SK-N-SH treated with all-trans-retinoic acid at 6 μM for 48 hours (cell line): Measurements from ENCODE around the gene KLHL1.

Experiments
- BACH2 ChIP-seq: fragments of 250-450 bp; sonication (Bioruptor Pico); IDR thresholded peaks from 2 replicates; pipeline ENCODE4 v1.9.0; 2021; ENCODE audit warnings: mild to moderate bottlenecking, borderline replicate concordance
- CREB5 ChIP-seq: fragments of 250-450 bp; sonication (Bioruptor Pico); IDR thresholded peaks from 2 replicates; pipeline ENCODE4 v1.5.1; 2020; ENCODE audit warnings: low read depth, mild to moderate bottlenecking, moderate library complexity
- CSRNP3 ChIP-seq: fragments of 250-450 bp; sonication (Bioruptor Pico); IDR thresholded peaks from 2 replicates; pipeline ENCODE4 v1.5.1; 2021; ENCODE audit warnings: mild to moderate bottlenecking, moderate library complexity
- OSR1 ChIP-seq: fragments of 250-450 bp; sonication (Bioruptor Pico); IDR thresholded peaks from 2 replicates; pipeline ENCODE4 v1.8.0; 2022; ENCODE audit warnings: moderate library complexity, mild to moderate bottlenecking, inconsistent platforms
- PPARA ChIP-seq: fragments of 250-450 bp; sonication (Bioruptor Pico); IDR thresholded peaks from 2 replicates; pipeline ENCODE4 v1.5.0; 2020; ENCODE audit warnings: mild to moderate bottlenecking, borderline replicate concordance
- TCF4 ChIP-seq: fragments of 250-450 bp; sonication (Bioruptor Pico); IDR thresholded peaks from 2 replicates; pipeline ENCODE4 v1.8.0; 2021; ENCODE audit warnings: mild to moderate bottlenecking, moderate library complexity, borderline replicate concordance
- TSHZ2 ChIP-seq: fragments of 250-450 bp; sonication (Bioruptor Pico); IDR thresholded peaks from 2 replicates; pipeline ENCODE4 v1.5.0; 2020; ENCODE audit warnings: mild to moderate bottlenecking, moderate library complexity
- ZC3H10 ChIP-seq: fragments of 250-450 bp; sonication (Bioruptor Pico); IDR thresholded peaks from 2 replicates; pipeline ENCODE4 v1.5.1; 2021; ENCODE audit warnings: mild to moderate bottlenecking, moderate library complexity
- ZFP3 ChIP-seq: fragments of 250-450 bp; sonication (Bioruptor Pico); IDR thresholded peaks from 2 replicates; pipeline ENCODE4 v1.5.0; 2020; ENCODE audit warnings: mild to moderate bottlenecking, moderate library complexity
- ZFP30 ChIP-seq: fragments of 450-650 bp; formaldehyde crosslinking; IDR thresholded peaks from 2 replicates; pipeline ENCODE4 v1.5.0; 2022; ENCODE audit warnings: mild to moderate bottlenecking, moderate library complexity
- ZNF70 ChIP-seq: fragments of 450-650 bp; formaldehyde crosslinking; IDR thresholded peaks from 2 replicates; pipeline ENCODE4 v1.5.0; 2020; ENCODE audit warnings: mild to moderate bottlenecking, moderate library complexity
- ZNF8 ChIP-seq: fragments of 450-650 bp; formaldehyde crosslinking; IDR thresholded peaks from 2 replicates; pipeline ENCODE4 v1.5.0; 2020; ENCODE audit warnings: mild to moderate bottlenecking, moderate library complexity
- TF ChIP-seq, protein P1 (sequence below): fragments of 250-450 bp; sonication (Bioruptor Pico); IDR thresholded peaks from 2 replicates; pipeline ENCODE4 v1.8.0; 2020; ENCODE audit warnings: mild to moderate bottlenecking, moderate library complexity, borderline replicate concordance
- TF ChIP-seq, protein P2 (sequence below): fragments of 250-450 bp; sonication (Bioruptor Pico); IDR thresholded peaks from 2 replicates; pipeline ENCODE4 v1.8.0; 2021; ENCODE audit warnings: low read depth, mild to moderate bottlenecking, moderate library complexity, borderline replicate concordance

DNA sequence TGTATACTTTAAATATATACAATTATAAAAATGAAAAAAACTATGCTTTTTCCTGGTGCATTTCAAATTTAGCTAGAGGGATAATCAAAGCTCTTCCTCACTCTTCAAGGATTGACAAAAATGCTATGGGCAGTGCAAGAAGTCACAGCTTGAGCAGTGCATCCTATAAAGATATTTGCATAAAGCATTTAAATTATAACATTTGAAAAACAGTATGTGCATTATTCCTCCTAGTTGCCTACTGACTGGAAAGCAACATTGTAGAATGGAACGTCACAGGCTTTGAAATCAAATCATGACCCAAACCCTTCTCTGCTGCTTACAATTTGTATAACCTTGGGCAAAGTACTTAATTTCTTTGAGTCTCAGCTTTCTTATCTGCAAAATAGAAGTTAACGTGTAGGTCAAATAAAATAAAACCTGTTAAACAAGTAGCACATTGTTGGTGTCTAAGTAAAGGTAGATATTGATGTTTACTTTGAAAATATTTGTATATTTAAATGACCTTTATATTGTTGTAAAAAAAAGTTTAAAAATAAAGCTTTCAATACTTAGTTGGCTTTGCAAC lies 9.2 kb upstream of the KLHL1 start:
- TF ChIP-seq ZFP30: no peak
- no peak for TF ChIP-seq TCF4
- TF ChIP-seq, protein P1, sequence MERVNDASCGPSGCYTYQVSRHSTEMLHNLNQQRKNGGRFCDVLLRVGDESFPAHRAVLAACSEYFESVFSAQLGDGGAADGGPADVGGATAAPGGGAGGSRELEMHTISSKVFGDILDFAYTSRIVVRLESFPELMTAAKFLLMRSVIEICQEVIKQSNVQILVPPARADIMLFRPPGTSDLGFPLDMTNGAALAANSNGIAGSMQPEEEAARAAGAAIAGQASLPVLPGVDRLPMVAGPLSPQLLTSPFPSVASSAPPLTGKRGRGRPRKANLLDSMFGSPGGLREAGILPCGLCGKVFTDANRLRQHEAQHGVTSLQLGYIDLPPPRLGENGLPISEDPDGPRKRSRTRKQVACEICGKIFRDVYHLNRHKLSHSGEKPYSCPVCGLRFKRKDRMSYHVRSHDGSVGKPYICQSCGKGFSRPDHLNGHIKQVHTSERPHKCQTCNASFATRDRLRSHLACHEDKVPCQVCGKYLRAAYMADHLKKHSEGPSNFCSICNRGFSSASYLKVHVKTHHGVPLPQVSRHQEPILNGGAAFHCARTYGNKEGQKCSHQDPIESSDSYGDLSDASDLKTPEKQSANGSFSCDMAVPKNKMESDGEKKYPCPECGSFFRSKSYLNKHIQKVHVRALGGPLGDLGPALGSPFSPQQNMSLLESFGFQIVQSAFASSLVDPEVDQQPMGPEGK (CRISPR knock-in tag): no peak
- no peak for TF ChIP-seq BACH2
- no peak for TF ChIP-seq ZFP3
- TF ChIP-seq, protein P2, sequence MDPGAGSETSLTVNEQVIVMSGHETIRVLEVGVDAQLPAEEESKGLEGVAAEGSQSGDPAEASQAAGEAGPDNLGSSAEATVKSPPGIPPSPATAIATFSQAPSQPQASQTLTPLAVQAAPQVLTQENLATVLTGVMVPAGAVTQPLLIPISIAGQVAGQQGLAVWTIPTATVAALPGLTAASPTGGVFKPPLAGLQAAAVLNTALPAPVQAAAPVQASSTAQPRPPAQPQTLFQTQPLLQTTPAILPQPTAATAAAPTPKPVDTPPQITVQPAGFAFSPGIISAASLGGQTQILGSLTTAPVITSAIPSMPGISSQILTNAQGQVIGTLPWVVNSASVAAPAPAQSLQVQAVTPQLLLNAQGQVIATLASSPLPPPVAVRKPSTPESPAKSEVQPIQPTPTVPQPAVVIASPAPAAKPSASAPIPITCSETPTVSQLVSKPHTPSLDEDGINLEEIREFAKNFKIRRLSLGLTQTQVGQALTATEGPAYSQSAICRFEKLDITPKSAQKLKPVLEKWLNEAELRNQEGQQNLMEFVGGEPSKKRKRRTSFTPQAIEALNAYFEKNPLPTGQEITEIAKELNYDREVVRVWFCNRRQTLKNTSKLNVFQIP (CRISPR knock-in tag): no peak
- TF ChIP-seq CSRNP3 (CRISPR knock-in tag): no peak
- no peak for TF ChIP-seq CREB5
- no peak for TF ChIP-seq ZNF70 (CRISPR knock-in tag)
- TF ChIP-seq ZC3H10: no peak
- no peak for TF ChIP-seq ZNF8 (CRISPR knock-in tag)
- TF ChIP-seq OSR1 (CRISPR knock-in tag): no peak
- TF ChIP-seq PPARA (CRISPR knock-in tag): no peak
- no peak for TF ChIP-seq TSHZ2 (CRISPR knock-in tag)
